ENCODE data around the gene SH2D2A. TPM values are rescaled to one million over a fixed set of nuclear protein-coding genes. Genes with fewer than 3 reads are reported as not detected.

Gene SH2D2A
- total RNA-seq, 2 donors from 2014 or later: 2.4 to 7.7 TPM

- no peak for DNase-seq
- H3K4me3 ChIP-seq (ENCODE audit: low read length): no peak overlapping the region
- no peaks in the 10 kb centered on the region for H3K4me1 ChIP-seq (ENCODE audit: control insufficient read depth, insufficient read depth, low read length)
- no peaks in the 10 kb centered on the region for H3K36me3 Mint-ChIP-seq (ENCODE audit: low read depth)
- peaks cover 99% of the 10 kb centered on the region for H3K27me3 ChIP-seq (ENCODE audit: control insufficient read depth, insufficient read depth, low read length, poor library complexity, severe bottlenecking)
- H3K36me3 ChIP-seq (ENCODE audit: control insufficient read depth, insufficient read depth, low read length): no peaks in the 10 kb centered on the region
- H3K27me3 Mint-ChIP-seq (ENCODE audit: insufficient read depth): peaks cover 99% of the 10 kb centered on the region
- no peak overlapping the region for H3K27ac ChIP-seq (ENCODE audit: low read depth, low read length)
- WGBS, 2 experiments (ENCODE audit: insufficient coverage in 1 of 2, insufficient read length in 1 of 2): 42 to 49% methylated on average over 11 to 23 of the region's 23 CpGs
- TF ChIP-seq CTCF (conservative IDR thresholded peaks at IDR 0.05): no peak
- H3K9ac ChIP-seq (ENCODE audit: extremely low read depth, low read length, poor library complexity, severe bottlenecking): no peak overlapping the region
- no peak overlapping the region for H3K27ac Mint-ChIP-seq
- H3K4me3 Mint-ChIP-seq: peak overlapping the region; percentile 45
- no peaks in the 10 kb centered on the region for H3K9me3 ChIP-seq (ENCODE audit: control insufficient read depth, low read length)
- H3K4me1 Mint-ChIP-seq: peaks cover 12% of the 10 kb centered on the region
- H3K9me3 Mint-ChIP-seq: no peaks in the 10 kb centered on the region
Measured at GRCh38 chr1:156849151-156849496, 32.5 kb upstream of the SH2D2A start.

GRCh38 chr1:156848461-156849150, 32.0 kb upstream of the SH2D2A start:
- peak overlapping the region; percentile 45 for H3K4me3 Mint-ChIP-seq
- peaks cover 99% of the 10 kb centered on the region for H3K27me3 Mint-ChIP-seq (ENCODE audit: insufficient read depth)
- WGBS, 2 experiments (ENCODE audit: insufficient coverage in 1 of 2, insufficient read length in 1 of 2): 18 to 24% methylated on average over 21 to 36 of the region's 36 CpGs
- Histone ChIP-seq H3K27ac (ENCODE audit: low read depth, low read length) (no peak overlapping the region), H3K4me3 (ENCODE audit: low read length) (peak overlapping the region; percentile 24), H3K9me3 (ENCODE audit: control insufficient read depth, low read length) (no peaks in the 10 kb centered on the region), H3K9ac (ENCODE audit: extremely low read depth, low read length, poor library complexity, severe bottlenecking) (no peak overlapping the region), H3K4me1 (ENCODE audit: control insufficient read depth, insufficient read depth, low read length) (no peaks in the 10 kb centered on the region), H3K27me3 (ENCODE audit: control insufficient read depth, insufficient read depth, low read length, poor library complexity, severe bottlenecking) (peaks cover 99% of the 10 kb centered on the region), H3K36me3 (ENCODE audit: control insufficient read depth, insufficient read depth, low read length) (no peaks in the 10 kb centered on the region)
- DNase-seq: peak; percentile 93
- no peak overlapping the region for H3K27ac Mint-ChIP-seq
- H3K9me3 Mint-ChIP-seq: no peaks in the 10 kb centered on the region
- peaks cover 12% of the 10 kb centered on the region for H3K4me1 Mint-ChIP-seq
- no peaks in the 10 kb centered on the region for H3K36me3 Mint-ChIP-seq (ENCODE audit: low read depth)
- no peak for TF ChIP-seq CTCF (conservative IDR thresholded peaks at IDR 0.05)

- no peak for DNase-seq
- no peak overlapping the region for H3K9ac ChIP-seq (ENCODE audit: extremely low read depth, low read length, poor library complexity, severe bottlenecking)
- WGBS, 2 experiments (ENCODE audit: insufficient coverage in 1 of 2, insufficient read length in 1 of 2): 69 to 75% methylated on average over 5 to 7 of the region's 7 CpGs
- H3K36me3 Mint-ChIP-seq (ENCODE audit: low read depth): no peaks in the 10 kb centered on the region
- H3K4me3 ChIP-seq (ENCODE audit: low read length): peak overlapping the region; percentile 24
- H3K27me3 Mint-ChIP-seq (ENCODE audit: insufficient read depth): peaks cover 99% of the 10 kb centered on the region
- peak overlapping the region; percentile 45 for H3K4me3 Mint-ChIP-seq
- TF ChIP-seq CTCF (conservative IDR thresholded peaks at IDR 0.05): no peak
- no peaks in the 10 kb centered on the region for H3K9me3 ChIP-seq (ENCODE audit: control insufficient read depth, low read length)
- no peaks in the 10 kb centered on the region for H3K9me3 Mint-ChIP-seq
- H3K36me3 ChIP-seq (ENCODE audit: control insufficient read depth, insufficient read depth, low read length): no peaks in the 10 kb centered on the region
- no peak overlapping the region for H3K27ac ChIP-seq (ENCODE audit: low read depth, low read length)
- H3K4me1 ChIP-seq (ENCODE audit: control insufficient read depth, insufficient read depth, low read length): no peaks in the 10 kb centered on the region
- H3K4me1 Mint-ChIP-seq: peaks cover 12% of the 10 kb centered on the region
- H3K27ac Mint-ChIP-seq: no peak overlapping the region
- H3K27me3 ChIP-seq (ENCODE audit: control insufficient read depth, insufficient read depth, low read length, poor library complexity, severe bottlenecking): peaks cover 99% of the 10 kb centered on the region
Measured at GRCh38 chr1:156847591-156848460, 31.2 kb upstream of the SH2D2A start.

Measured in endodermal cell (in vitro differentiated cells).